ENCODE results near the gene MIGA1. TPM values are rescaled to one million over a fixed set of nuclear protein-coding genes. Genes with fewer than 3 reads are reported as not detected.

MIGA1 gene
- total and polyA plus RNA-seq, 2 of the 13 experiments (the other 11 are each of a cell fraction or from before 2014, with no cell fraction given): 3.8 to 6.6 TPM

DNA sequence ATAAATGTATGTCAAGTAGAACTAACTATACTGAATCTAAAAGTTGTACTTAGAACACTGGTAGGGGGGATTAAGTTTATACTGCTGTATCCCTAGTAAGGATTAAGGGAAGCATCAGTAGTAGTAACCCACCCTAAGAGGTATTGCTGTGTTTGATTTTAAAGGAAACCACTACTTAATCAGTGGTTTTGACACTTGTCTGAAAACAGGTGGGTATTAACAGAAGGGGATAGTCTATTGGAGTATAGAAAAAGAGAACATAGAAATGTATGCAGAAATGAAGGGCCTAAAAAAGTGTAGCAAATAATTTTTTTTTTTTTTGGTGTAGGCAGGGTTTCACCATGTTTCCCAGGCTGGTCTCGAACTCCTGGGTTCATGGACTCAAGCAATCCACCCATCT lies 2.2 kb downstream of the MIGA1 start (continued):
- TF ChIP-seq, protein P1, sequence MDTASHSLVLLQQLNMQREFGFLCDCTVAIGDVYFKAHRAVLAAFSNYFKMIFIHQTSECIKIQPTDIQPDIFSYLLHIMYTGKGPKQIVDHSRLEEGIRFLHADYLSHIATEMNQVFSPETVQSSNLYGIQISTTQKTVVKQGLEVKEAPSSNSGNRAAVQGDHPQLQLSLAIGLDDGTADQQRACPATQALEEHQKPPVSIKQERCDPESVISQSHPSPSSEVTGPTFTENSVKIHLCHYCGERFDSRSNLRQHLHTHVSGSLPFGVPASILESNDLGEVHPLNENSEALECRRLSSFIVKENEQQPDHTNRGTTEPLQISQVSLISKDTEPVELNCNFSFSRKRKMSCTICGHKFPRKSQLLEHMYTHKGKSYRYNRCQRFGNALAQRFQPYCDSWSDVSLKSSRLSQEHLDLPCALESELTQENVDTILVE (CRISPR knock-in tag; IDR thresholded peaks at IDR 0.05): no peak
- TF ChIP-seq ZFYVE20 (CRISPR knock-in tag; IDR thresholded peaks at IDR 0.05; ENCODE audit: borderline replicate concordance, low read depth) (no peak), ZEB1 (IDR thresholded peaks at IDR 0.05; ENCODE audit: insufficient replicate concordance, low read depth) (no peak)

DNA sequence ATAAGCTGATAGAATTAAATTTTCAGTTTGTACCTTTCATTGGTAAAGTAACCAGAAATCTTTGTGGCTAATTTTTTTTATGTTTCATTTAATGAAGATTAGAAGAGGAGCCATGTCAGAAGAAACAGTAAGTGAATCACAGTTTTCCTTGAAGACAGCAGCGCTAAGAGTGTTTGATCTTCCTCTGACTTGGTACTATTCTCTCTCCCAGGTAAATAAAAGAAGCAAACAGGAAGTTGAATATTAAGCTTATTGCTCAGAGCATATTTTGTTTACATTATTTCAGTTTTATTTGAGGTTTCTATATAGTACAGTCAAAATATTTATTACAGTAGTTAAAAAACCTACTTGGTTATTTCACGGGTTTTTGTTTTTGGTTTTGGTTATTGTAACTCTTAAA lies 3.7 kb downstream of the MIGA1 start:
- Histone ChIP-seq H3K27ac (ENCODE audit: extremely low read length, insufficient read depth, low read length) (no peak overlapping the region), H3K36me3 (replicated peaks in 1 of 2; ENCODE audit: control insufficient read depth in 1 of 2, insufficient read depth in 2 of 2, low read length in 2 of 2) (0 out of 5 replicates have a peak, but pooled peaks cover 0 to 8% of the 10 kb centered on the region in 2 experiments), H3K79me2 (ENCODE audit: insufficient read depth, low read length) (peaks cover 13% of the 10 kb centered on the region), H3K4me3 (replicated peaks in 1 of 3; ENCODE audit: insufficient read depth in 1 of 3, low read depth in 2 of 3, low read length in 3 of 3) (no peak overlapping the region), H3K4me2 (ENCODE audit: low read depth, low read length) (no peak overlapping the region), H3K9ac (ENCODE audit: insufficient read depth, low read depth, low read length) (no peak overlapping the region), H4K20me1 (ENCODE audit: insufficient read depth, low read length) (no peaks in the 10 kb centered on the region), H2AFZ (ENCODE audit: low read length) (no peak overlapping the region), H3K27me3 (ENCODE audit: control insufficient read depth in 1 of 2, insufficient read depth in 2 of 2, low read length in 2 of 2) (no peaks in the 10 kb centered on the region; a peak in 1 of 5 replicates), H3K4me1 (ENCODE audit: insufficient read depth, low read length) (peaks cover 20% of the 10 kb centered on the region; the same call in 1 of the 2 replicates), H3K9me3 (ENCODE audit: low read length) (no peaks in the 10 kb centered on the region)
- no TSS peak for BruUV-seq (replicated peaks)
- ATAC-seq: no peak
- in situ Hi-C loops (cut with HindIII; ENCODE audit: extremely low pct_ligation_motif_present, low pct_unique_long_range_greater_than_20kb) (loop anchor here (10.0 kb wide), 1 partner anchor 62 kb away; no protein-coding TSS in a partner anchor), intact Hi-C loops (cut with micrococcal nuclease; ENCODE audit: unreplicated experiment) (no loop called here)
- POLR2A ChIA-PET: no interaction called here
- TF ChIP-seq MXI1 (IDR thresholded peaks at IDR 0.05; ENCODE audit: borderline replicate concordance, low read depth, low read length): no peak
- TF ChIP-seq PCBP1 (IDR thresholded peaks at IDR 0.05; ENCODE audit: borderline replicate concordance, low read depth, low read length): no peak
- no peak for TF ChIP-seq SIN3B (IDR thresholded peaks at IDR 0.05; ENCODE audit: low read length)
- TF ChIP-seq, protein P2, sequence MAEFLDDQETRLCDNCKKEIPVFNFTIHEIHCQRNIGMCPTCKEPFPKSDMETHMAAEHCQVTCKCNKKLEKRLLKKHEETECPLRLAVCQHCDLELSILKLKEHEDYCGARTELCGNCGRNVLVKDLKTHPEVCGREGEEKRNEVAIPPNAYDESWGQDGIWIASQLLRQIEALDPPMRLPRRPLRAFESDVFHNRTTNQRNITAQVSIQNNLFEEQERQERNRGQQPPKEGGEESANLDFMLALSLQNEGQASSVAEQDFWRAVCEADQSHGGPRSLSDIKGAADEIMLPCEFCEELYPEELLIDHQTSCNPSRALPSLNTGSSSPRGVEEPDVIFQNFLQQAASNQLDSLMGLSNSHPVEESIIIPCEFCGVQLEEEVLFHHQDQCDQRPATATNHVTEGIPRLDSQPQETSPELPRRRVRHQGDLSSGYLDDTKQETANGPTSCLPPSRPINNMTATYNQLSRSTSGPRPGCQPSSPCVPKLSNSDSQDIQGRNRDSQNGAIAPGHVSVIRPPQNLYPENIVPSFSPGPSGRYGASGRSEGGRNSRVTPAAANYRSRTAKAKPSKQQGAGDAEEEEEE (CRISPR knock-in tag; IDR thresholded peaks at IDR 0.05; ENCODE audit: borderline replicate concordance): no peak
- TF ChIP-seq, protein P3, sequence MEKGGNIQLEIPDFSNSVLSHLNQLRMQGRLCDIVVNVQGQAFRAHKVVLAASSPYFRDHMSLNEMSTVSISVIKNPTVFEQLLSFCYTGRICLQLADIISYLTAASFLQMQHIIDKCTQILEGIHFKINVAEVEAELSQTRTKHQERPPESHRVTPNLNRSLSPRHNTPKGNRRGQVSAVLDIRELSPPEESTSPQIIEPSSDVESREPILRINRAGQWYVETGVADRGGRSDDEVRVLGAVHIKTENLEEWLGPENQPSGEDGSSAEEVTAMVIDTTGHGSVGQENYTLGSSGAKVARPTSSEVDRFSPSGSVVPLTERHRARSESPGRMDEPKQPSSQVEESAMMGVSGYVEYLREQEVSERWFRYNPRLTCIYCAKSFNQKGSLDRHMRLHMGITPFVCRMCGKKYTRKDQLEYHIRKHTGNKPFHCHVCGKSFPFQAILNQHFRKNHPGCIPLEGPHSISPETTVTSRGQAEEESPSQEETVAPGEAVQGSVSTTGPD (CRISPR knock-in tag; IDR thresholded peaks at IDR 0.05): no peak
- TF ChIP-seq ZNF263 (CRISPR knock-in tag; IDR thresholded peaks at IDR 0.05): no peak
- no peak for TF ChIP-seq FOXA1 (IDR thresholded peaks at IDR 0.05)
- TF ChIP-seq FOXA1 (CRISPR knock-in tag; IDR thresholded peaks at IDR 0.05): no peak
- TF ChIP-seq ZNF274 (CRISPR knock-in tag; IDR thresholded peaks at IDR 0.05): no peak
- TF ChIP-seq ZMYM4 (CRISPR knock-in tag; IDR thresholded peaks at IDR 0.05): no peak
- no peak for TF ChIP-seq ZNF205 (CRISPR knock-in tag; IDR thresholded peaks at IDR 0.05)
- no peak for TF ChIP-seq ADNP (CRISPR knock-in tag; IDR thresholded peaks at IDR 0.05)
- no peak for TF ChIP-seq SMC3 (IDR thresholded peaks at IDR 0.05; ENCODE audit: low read length)
- TF ChIP-seq EED (CRISPR knock-in tag; IDR thresholded peaks at IDR 0.05): no peak
- TF ChIP-seq ATF7-NPFF (CRISPR knock-in tag; IDR thresholded peaks at IDR 0.05; ENCODE audit: low read depth): no peak
- no peak for TF ChIP-seq BORCS8-MEF2B (CRISPR knock-in tag; IDR thresholded peaks at IDR 0.05)
- CTCF ChIA-PET (ENCODE audit: low intra/inter-chr PET ratio, low total read pairs): no interaction called here
- DNase-seq (ENCODE audit: low spot score): no peak
- 86% methylated on average over 2 of the region's 2 CpGs for WGBS (ENCODE audit: low lambda C conversion rate)
- FAIRE-seq: no peak

All from HepG2 (cell line).